Thoracic aorta (tissue), 2 donors: Measurements from ENCODE around the gene TAF1B. TPM values are rescaled to one million over a fixed set of nuclear protein-coding genes. Genes with fewer than 3 reads are reported as not detected.
A peak's percentile ranks its signal among the peaks of the same experiment; 100 is the strongest.

Experiments used
- ATAC-seq: fragments of 150-250 bp; one replicate; pipeline ENCODE4 v1.8.0; 2017; ENCODE audit warnings: low read depth; ENCODE audit not compliant: insufficient number of reproducible peaks, low FRiP score
- DNase-seq: peaks from one replicate; pipeline ENCODE4 v3.0.0-alpha.2; 2020; ENCODE audit warnings: low spot score
- H3K27ac ChIP-seq, 2 donors: fragments of 200-600 bp; sonication (generic); 1 replicate in 1 of 2; 2 replicates in 1 of 2; pipeline ENCODE4 v1.5.1; 2016; ENCODE audit warnings: mild to moderate bottlenecking in 2 of 2, moderate library complexity in 2 of 2
- H3K27me3 ChIP-seq: fragments of 200-600 bp; sonication (generic); replicated peaks from 2 replicates; pipeline ENCODE4 v1.6.0; 2016; ENCODE audit warnings: mild to moderate bottlenecking; ENCODE audit not compliant: insufficient read depth
- H3K36me3 ChIP-seq: fragments of 200-600 bp; sonication (generic); one replicate; pipeline ENCODE4 v1.5.1; 2016
- H3K4me1 ChIP-seq, 2 donors: fragments of 200-600 bp; sonication (generic); 1 replicate in 1 of 2; 2 replicates in 1 of 2; pipeline versions ENCODE4 v1.5.1 to v1.6.0; 2016; ENCODE audit warnings: low read depth in 2 of 2, mild to moderate bottlenecking in 1 of 2; ENCODE audit not compliant: control insufficient read depth in 1 of 2
- H3K4me3 ChIP-seq: fragments of 200-600 bp; sonication (generic); 2 replicates; pipeline ENCODE4 v1.5.1; 2016; ENCODE audit warnings: mild to moderate bottlenecking
- H3K9me3 ChIP-seq: fragments of 200-600 bp; sonication (generic); 2 replicates; pipeline ENCODE4 v1.5.1; 2016
- total RNA-seq, 2 donors: library from RNA; depleted of rRNA; stranded (reverse); fragments of >200 nt; gene quantifications; one replicate each; pipeline versions ENCODE4 v1.1.0 to v1.2.3, GENCODE V29; 2016
- TF ChIP-seq, protein P1 (sequence below): fragments of 200-600 bp; sonication (generic); IDR thresholded peaks from one replicate; pipeline ENCODE4 v1.5.1; 2019; ENCODE audit warnings: antibody characterized with exemption

Gene TAF1B
- total RNA-seq, 2 donors from 2014 or later, result 8.3 to 11.2 TPM

DNA sequence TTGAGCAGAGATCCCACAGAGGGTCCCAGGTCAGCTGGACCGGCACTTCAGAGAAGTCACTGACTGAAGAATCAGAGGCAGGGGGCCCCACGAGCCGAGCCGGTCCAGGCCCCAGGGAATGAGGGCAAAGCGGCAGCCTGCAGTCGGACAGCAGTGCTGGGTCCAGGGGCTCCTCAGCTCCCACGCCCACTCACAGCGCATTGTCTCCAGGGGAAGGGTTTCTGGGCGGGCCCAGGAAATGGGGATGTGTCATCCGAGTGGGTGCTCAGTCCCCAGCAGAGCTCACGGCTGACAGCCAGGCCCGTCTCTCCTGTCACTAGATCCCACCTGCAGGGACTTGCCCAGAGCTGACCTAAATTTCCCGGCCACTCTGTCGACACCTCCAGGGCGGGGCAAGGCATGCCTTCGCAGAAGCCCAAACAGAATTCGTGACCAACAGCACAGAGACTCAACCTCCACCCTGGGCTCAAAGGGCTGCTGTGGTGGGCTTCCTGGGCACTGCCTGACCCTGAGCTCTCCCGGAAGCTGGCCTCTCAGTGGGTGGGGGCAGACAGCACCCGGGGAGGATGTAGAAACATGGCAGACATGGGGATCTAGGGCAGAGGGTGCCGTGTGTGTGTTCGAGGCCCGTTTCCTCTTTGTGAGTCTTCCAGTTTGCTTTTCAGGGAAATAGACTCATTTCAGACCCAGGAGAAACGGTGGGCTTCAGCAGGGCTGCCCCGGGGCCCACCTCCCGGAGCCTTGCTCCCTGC lies 42.1 kb upstream of the TAF1B start:
- Histone ChIP-seq H3K4me1 (peaks cover 5 to 22% of the 10 kb centered on the region in 2 donors), H3K27ac (peak overlapping the region in 1 of 2 donors; percentile 60), H3K4me3 (no peak overlapping the region), H3K27me3 (no peaks in the 10 kb centered on the region), H3K9me3 (no peaks in the 10 kb centered on the region), H3K36me3 (no peaks in the 10 kb centered on the region)
- DNase-seq (no peak), ATAC-seq (no peak)
- TF ChIP-seq, protein P1, sequence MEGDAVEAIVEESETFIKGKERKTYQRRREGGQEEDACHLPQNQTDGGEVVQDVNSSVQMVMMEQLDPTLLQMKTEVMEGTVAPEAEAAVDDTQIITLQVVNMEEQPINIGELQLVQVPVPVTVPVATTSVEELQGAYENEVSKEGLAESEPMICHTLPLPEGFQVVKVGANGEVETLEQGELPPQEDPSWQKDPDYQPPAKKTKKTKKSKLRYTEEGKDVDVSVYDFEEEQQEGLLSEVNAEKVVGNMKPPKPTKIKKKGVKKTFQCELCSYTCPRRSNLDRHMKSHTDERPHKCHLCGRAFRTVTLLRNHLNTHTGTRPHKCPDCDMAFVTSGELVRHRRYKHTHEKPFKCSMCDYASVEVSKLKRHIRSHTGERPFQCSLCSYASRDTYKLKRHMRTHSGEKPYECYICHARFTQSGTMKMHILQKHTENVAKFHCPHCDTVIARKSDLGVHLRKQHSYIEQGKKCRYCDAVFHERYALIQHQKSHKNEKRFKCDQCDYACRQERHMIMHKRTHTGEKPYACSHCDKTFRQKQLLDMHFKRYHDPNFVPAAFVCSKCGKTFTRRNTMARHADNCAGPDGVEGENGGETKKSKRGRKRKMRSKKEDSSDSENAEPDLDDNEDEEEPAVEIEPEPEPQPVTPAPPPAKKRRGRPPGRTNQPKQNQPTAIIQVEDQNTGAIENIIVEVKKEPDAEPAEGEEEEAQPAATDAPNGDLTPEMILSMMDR, result no peak

DNA sequence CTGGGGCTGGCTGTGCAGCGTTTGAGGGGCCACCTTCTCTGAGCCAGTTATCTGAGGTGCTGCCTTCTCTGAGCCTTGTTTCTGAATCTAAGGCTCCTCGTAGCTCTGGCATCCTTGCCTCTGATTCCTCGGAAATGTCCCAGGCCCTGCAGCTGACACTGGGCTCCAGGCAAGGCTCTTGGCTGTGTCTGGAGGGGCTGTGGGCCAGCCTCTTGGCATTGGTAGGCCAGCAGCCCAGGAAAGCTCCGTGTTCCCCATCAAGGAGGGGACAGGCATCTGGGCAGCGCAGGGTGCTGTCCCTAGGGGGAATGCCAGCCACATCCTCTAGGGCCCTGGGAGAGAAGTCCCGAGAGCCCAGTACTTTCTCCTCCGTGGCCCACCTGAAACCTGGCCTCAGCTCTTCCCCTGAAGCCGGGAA lies 40.7 kb upstream of the TAF1B start:
- Histone ChIP-seq H3K27ac (peak overlapping the region; percentile 18 to 60), H3K36me3 (no peaks in the 10 kb centered on the region), H3K9me3 (no peaks in the 10 kb centered on the region), H3K27me3 (no peaks in the 10 kb centered on the region), H3K4me3 (no peak overlapping the region), H3K4me1 (peaks cover 5 to 22% of the 10 kb centered on the region in 2 donors)
- ATAC-seq, result no peak
- no peak for DNase-seq
- TF ChIP-seq, protein P1, result no peak

DNA sequence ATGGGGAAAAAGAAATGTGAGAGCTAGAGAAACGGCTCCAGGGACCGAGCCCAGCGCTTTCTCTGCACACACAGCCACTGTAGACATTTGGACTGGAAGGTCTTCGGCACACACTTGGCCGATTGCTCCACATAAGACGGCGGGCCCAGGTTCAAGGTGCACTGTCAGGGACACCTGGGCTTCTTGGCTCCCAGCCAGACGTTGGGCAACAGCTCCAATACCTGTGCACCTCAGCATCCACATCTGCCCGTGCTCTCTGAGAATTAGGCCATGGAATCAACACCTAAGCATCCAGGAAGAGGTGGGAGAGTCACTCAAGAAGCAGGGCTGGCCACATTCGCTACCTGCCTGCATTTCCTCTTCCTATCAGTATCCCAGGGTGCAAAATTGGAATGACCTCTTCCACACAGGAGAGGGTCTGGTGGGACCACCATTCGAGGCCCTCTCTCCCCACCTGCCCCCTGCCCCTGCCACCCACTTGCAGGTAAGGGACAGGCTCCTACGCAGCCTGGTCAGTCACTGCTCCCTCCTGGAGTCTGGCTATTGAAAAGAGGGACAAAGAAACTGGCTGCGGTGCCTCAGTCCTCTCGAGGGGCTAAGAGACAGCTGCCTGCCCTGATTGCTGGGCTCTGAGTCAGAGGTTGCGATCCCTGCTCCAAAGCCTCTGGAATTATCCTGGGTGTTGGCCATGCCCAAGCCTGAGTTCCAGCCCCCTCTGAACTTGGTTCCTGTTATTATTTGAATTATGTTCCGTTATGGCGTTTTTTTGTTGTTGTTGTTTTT lies 40.1 kb upstream of the TAF1B start:
- Histone ChIP-seq H3K4me3 (no peak overlapping the region), H3K36me3 (no peaks in the 10 kb centered on the region), H3K4me1 (peaks cover 5 to 22% of the 10 kb centered on the region in 2 donors), H3K27ac (no peak overlapping the region), H3K27me3 (no peaks in the 10 kb centered on the region), H3K9me3 (no peaks in the 10 kb centered on the region)
- ATAC-seq (no peak), DNase-seq (no peak)
- TF ChIP-seq, protein P1, result no peak

DNA sequence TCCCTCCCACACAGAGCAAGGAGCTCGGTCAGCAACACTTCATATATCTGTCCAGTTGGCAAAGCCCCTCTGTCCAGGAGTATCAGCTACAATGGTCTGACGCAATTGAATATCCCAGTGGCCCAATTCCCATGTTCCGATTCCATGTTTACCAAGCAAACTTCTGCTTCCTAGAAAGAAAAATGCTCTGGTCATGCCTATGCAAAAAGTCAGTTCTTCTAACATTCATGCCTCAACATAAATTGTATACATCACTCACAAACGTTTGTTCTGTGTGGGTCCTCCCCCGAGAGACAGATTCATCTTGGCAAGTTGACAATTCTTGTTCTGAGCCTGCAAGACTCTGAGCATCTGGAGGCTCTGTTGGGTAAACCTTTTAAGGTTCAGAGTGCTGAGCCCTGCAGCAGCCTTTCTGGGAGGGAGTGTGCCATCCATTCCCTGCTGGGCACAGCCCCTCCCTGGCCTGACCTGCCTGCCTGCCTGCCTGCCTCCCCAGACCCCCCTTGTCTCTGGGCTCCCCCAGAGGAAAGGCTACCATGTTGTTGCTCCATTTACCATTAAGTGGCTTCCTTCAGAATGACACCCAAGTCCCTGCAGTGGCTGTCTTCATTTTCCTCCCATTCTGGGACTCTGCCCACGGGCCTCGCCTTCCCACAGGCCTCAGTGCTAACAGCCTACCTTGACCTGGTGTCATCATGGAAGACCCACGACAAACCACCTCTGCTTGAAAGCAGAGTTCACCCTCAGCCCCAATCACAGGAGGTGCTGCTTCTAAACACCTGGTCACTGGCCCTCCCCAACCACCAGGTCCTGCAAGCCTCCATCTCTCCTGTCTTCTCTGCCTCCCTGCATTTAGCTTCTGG lies 37.6 kb upstream of the TAF1B start:
- DNase-seq (no peak), ATAC-seq (no peak)
- H3K27ac ChIP-seq, result no peak overlapping the region
- no peaks in the 10 kb centered on the region for H3K36me3 ChIP-seq
- peaks cover 5 to 22% of the 10 kb centered on the region in 2 donors for H3K4me1 ChIP-seq
- TF ChIP-seq, protein P1, result no peak
- no peak overlapping the region for H3K4me3 ChIP-seq
- H3K9me3 ChIP-seq, result no peaks in the 10 kb centered on the region
- H3K27me3 ChIP-seq, result no peaks in the 10 kb centered on the region

DNA sequence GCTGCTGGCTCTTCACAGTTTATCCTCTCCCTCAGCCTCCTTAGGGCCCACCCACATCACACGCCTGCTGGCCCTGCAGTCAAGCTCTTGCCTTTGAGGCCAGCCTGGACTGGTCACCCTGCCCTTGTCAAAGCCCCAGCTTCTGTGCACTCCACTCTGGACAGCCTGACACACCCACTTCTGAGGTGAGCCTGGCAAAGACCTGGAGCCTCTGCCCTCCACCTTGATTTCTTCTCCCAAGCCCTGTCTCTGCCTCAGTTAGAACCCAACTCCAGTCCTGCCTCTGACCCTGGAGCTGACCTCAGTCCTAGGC lies 37.0 kb upstream of the TAF1B start:
- Histone ChIP-seq H3K27me3 (no peaks in the 10 kb centered on the region), H3K9me3 (no peaks in the 10 kb centered on the region), H3K4me1 (peaks cover 5 to 19% of the 10 kb centered on the region in 2 donors), H3K27ac (no peak overlapping the region), H3K4me3 (no peak overlapping the region), H3K36me3 (no peaks in the 10 kb centered on the region)
- no peak for DNase-seq
- no peak for ATAC-seq
- TF ChIP-seq, protein P1, result no peak
